Left colon (tissue), 2 donors: ENCODE results near the gene HEATR3. TPM values are rescaled to one million over a fixed set of nuclear protein-coding genes. Genes with fewer than 3 reads are reported as not detected.

Experiments used
- ATAC-seq: fragments of 200-7000 bp; cut with Tn5 transposase; one replicate; pipeline ENCODE4 v1.9.1; 2020; ENCODE audit warnings: mild to moderate bottlenecking, moderate library complexity
- DNase-seq, 2 donors: peaks; one replicate each; pipeline ENCODE4 v3.0.0-alpha.2; 2020
- intact Hi-C, 2 donors: fragments of 100-400 bp; cut with DNase I in 1 of 2; cut with micrococcal nuclease in 1 of 2; formaldehyde crosslinking; loops; one replicate each; pipeline versions ENCODE4 v1.11.2 to v1.14.0; 2022; cut with DNase I, micrococcal nuclease
- total RNA-seq, 2 donors: library from RNA; stranded (reverse); fragmentation: NEBNext Ultra II Directional; extraction: Animal tissue kit (Norgen Biotek cat#: 25700); gene quantifications; one replicate each; pipeline ENCODE4 v1.2.1, GENCODE V29; 2021
- donor health status: DM: no; HTN: no; CAD: no.
- donor health status: DM: yes; HTN: yes; CAD: no.

HEATR3 gene
- total RNA-seq, 2 donors from 2014 or later, result 17.4 to 22.5 TPM

DNA sequence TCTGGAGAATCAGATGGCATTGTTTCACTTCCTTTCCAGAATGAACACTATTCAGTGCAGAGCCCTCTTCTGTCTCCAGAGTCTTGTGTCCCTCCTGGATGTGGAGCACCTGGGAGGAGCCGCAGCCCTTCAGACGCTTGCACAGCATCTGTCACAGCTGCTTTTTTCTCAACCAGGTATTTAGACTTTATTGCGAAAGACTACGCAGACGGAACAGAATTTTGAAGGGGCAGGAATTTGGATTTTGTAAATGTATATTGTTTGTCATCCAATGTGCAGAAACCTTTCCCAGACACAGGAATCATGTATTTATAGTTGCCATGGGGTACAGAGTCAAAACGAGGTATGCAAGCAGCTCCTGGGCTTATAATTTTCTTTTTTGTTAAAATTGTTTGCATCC, 20.4 kb downstream of the HEATR3 start:
- no peak for ATAC-seq
- DNase-seq, result no peak
- intact Hi-C loops, result no loop called here

DNA sequence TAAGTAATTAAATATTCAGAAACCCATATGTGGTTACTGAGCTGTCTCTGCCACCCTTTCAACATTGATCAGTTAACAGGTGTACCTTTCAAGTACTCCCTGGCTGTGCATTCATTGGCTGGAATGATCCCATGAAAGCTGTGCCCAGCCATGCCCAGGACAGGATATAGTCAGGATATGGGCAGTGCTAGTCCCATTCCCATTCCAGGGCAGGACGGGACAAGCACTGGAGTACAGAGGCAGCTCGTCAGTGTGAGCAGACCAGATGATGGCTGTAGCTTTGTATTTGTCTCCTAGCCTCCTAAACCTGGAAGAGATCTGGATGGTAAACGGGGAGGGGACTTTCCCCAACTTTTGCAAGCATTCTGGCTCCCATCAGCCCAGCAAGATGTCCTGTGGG, 22.5 kb downstream of the HEATR3 start:
- no peak for DNase-seq
- ATAC-seq, result no peak
- intact Hi-C loops, result no loop called here

DNA sequence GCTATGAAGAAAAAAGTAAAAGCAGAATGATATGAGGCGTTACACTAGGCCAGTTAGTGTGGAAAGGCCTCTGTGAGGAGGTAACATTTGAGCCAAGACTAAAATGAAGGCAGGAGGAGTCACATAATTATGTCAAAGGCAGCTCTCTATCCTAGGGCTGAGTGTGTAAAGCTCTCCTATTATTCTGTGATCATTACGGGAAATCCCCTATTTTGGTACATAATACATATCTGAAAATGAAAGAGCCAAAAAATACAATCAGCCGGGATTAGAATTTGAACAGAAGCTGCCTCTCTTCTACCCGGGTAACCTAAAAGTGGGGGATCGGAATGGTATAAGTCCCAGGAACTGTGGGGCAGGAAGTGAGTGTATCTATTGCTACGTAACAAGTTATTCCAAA, 27.1 kb downstream of the HEATR3 start:
- intact Hi-C loops, result no loop called here
- DNase-seq (no peak), ATAC-seq (no peak)

DNA sequence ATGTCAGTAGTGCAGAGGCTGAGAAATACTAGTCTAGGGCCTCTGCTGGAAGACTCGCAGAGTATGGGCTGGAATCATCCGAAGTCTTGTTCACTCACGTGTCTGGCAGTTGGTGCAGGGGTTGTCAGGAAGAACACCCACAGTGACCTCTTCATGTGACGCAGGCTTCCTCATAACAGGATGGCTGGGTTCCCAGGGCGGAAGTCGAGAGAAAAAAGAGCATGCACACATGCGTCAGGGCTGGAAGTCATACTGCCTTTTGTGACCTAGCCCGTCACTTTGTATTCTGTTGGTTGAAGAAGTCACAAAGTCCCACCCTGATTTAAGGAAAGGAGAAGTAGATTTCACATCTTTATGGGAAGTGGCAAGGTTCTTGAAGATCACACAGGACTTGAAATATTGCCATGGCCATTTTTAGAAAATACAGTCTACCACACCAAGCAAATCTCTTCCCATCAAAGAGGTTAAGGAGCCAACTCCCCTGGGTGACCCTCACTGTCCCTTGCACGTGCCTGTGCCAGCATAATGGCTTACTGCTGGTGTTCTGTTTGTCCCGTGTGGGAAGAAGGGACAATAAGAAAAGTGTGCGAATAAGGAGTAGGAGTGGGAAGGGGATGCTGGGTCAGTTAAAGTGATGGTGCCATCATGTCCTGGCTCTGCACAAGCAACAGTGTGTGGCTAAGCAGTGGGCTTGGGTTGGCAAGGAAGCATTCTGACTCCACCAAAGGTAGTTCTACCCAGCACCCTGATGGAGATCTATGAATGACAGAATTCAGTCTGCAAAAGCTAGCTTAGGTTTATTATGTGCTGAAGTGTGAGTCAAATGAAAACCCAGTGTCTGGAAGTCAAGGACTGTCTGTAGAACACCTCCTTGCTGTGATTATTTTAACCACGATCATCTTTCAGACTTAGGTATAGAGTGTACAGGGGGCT, 28.1 kb downstream of the HEATR3 start:
- ATAC-seq (peak; percentile 22), DNase-seq (peak; percentile 29 to 58)
- intact Hi-C loops, result no loop called here

DNA sequence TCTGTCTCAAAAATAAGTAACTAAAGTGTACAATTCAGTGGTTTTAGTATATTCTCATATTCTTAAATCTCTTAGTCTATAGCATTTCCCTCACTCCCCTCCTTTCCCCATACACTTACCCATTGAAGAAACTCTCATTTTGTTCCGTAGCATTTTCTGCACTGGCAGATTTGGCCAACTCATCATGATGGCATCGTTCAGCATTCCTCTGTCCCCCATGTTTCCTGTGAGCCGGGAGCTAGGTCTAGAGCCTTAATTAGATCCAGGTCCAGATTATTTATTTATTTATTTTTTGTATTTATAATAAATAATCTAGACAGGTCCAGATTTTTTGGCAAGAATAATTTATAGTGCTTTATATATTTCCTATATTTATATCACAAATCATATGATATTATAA, 31.0 kb downstream of the HEATR3 start:
- intact Hi-C loops, result no loop called here
- DNase-seq, result no peak
- ATAC-seq, result no peak

DNA sequence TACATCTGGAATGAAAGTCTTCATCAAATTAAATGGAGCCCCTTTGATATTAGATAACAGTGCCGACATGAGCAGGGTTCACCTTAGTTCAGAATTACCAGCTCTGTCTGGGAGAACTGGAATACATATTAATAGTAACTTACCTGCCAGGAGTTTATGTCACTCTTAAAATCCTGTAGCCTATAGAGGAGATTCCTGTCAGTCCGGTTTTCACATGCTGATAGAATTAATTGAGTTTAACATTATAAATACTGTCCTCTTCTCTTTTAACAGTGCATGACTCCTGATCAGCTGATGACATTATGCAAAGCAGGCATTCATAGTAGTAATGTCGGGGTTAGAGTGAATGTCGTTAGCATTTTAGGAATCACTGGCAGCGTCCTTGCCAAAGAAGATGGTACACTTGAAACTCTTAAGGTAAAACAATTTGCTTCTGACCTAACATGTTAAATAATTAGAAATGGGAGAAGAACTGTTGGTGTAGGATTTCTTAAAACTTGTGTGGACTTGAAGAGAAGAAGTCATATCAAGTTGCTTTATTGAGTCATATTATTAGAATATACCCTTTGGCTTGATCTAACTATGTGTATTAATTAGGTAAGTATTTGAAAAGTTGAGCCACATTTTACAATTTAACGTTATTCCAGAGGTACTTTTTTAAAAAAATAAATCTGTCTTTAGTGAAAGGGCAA, 34.3 kb downstream of the HEATR3 start:
- DNase-seq (no peak), ATAC-seq (no peak)
- intact Hi-C loops, result no loop called here

DNA sequence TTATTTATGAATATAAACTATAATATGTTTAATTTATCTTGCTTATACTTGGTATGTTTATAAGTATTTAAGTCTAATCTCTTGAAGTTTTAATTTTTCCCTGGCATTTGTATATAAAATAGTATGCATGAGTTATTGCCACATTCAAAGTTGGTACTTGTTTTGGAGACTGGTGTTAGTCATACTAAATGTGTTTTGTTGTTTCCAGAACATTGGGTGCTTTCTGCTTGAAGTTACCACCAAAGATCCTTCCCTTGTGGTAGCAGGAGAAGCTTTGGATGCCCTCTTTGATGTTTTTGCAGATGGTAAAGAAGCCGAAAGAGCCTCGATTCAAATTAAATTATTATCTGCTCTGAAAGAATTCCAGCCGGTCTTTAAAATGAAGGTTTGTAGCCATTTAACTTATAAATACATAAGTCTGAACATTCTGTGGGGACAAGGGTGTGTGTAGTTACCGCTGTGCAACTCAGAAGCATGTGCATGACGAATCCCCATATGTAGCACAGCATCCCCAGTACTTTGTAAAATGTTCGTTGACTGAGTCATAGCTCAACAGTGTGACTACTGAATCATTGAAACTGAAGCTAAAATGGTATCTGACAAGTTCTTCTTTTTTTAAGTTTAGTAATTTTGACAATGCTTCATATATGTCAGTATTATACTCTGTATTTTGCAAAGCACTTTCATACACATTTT, 36.4 kb downstream of the HEATR3 start:
- no peak for DNase-seq
- intact Hi-C loops, result no loop called here

DNA sequence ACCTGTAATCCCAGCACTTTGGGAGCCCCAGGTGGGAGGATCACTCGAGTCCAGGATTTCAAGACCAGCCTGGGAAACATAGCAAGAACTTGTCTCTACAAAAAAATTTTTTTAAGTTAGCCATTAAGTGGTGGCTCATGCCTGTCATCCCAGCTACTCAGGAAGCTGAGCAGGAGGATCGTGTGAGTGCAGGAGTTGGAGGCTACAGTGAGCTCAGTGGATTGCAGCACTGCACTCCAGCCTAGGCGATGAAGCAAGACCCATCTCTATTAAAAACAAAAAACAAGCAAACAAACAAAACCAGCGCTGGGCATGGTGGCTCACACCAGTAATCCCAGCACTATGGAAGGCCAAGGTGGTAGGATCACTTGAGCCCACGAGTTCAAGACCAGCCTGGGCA, 38.0 kb downstream of the HEATR3 start:
- intact Hi-C loops, result no loop called here
- DNase-seq, result no peak
- no peak for ATAC-seq

More for the DNA sequence above, 36.4 kb downstream of the HEATR3 start:
- no peak for ATAC-seq

DNA sequence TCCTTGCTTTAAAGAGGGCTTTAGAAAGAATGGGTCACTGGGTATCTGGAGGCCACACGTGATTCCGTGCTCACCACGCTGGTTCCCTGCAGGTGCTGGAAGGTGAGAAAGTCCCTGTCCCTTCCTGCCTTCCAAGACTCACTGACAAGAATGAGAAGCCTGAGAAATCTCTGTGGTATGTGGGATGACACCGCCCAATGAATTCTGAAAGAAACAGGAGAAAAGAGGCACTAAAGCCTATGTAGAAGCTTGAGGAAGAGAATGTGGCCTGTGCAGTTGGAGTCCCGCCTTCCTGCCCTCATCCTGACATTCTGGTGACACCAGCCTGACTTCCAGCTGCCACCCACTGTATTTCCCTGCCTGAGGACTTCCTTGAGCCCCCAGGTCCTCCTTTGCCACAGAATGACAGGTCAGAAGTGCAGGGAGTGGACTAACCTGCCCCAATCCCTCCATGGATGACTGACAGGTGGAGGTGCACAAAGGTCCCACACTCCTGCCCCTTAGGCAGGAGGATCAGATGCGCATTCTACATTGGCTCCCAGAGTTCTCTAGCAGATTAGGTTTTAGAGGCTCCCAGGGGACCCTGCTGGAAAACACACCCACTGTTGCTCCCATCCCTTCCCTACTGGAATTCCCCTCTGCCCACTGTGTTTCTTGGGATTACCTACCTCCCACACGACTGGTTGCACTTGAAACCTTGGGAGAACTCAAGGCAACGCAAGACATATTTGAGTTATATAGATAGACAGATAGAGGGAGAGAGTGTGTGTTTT, 48.8 kb downstream of the HEATR3 start:
- intact Hi-C loops, result no loop called here
- ATAC-seq, result no peak
- no peak for DNase-seq

DNA sequence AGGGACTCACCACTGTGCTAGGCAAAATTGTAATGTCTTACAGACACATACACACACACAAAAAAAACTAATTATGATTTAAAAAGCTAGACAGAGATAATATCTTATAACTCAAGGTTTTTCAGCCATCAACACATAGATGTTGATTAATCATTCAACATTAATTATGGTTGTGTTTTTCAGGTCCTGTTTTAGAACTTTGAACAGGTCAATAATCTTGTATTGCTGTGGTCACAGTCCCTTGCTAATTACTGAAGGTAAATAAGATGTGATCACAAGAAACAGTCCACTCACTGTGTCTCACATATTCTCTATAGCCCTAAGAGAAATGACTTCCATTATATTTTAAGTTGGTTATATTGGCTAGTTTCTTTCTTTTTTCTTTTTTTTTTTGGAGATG, 54.9 kb downstream of the HEATR3 start:
- ATAC-seq (no peak), DNase-seq (no peak)
- intact Hi-C loops, result no loop called here

DNA sequence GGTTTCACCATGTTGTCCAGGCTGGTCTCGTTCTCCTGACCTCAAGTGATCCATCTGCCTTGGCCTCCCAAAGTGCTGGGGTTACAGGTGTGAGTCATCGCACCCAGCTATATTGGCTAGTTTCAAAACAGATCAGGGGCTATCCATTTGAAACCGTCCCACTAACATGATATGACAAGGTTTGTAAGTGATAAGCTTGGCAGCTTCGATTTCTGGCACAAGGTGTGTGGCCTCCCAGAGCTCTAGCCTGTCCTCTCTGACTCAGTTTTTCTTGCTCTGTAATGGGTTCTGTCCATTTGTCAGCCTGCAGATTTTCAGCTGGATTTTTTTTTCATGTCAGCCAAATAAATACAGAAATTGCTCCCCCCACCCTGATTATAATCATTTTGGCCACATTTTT, 55.5 kb downstream of the HEATR3 start:
- DNase-seq (no peak), ATAC-seq (no peak)
- intact Hi-C loops, result no loop called here

DNA sequence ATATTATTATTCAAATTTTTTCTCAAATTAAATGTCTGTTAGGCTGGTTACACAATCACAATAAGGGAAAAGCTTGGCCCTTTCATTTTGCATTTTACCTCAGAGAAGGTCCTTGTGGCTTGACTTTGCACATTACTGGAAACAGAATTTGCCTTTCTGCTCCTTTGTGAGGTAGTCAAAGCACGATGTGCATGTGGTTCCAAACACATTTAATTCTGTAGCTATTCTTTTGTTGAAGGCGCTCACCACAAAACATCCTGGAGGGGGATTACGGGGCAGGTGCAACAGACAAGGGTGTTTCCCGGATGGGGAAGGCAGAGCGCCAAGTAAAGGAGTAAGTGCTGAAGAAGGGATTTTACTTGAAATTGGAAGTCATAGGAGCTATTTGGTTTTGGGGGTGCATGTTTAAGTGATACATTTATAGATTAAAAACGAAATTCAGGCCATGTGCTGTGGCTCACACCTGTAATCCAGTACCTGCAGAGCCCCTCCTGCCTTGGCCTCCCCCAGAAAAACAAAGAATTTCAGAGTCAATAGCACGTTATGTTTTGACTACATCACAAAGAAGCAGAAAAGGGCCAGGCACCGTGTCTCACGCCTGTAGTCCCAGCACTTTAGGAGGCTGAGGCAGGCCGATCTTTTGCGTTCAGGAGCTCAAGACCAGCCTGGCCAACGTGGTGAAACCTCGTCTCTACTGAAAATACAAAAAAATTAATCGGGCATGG, 56.1 kb downstream of the HEATR3 start:
- ATAC-seq (no peak), DNase-seq (no peak)
- intact Hi-C loops, result no loop called here

DNA sequence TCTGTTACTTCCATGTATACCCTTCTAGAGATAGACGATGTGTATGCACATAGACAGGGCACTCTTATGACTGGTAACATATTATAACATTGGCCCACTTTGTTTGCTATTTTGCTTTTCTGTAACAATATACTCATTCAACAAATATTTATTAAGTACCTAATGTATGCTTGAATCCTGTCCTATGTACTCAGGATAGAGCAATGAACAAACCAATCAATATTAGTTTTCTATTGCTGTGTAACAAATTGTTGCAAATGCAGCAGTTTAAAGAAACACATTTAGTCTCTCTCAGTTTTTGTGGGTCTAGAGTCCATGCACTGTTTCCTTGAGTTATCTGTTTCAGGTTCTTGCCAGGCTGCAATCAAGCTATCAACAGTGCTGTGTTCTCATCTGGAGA, 57.6 kb downstream of the HEATR3 start:
- ATAC-seq, result no peak
- intact Hi-C loops, result no loop called here
- DNase-seq, result no peak

DNA sequence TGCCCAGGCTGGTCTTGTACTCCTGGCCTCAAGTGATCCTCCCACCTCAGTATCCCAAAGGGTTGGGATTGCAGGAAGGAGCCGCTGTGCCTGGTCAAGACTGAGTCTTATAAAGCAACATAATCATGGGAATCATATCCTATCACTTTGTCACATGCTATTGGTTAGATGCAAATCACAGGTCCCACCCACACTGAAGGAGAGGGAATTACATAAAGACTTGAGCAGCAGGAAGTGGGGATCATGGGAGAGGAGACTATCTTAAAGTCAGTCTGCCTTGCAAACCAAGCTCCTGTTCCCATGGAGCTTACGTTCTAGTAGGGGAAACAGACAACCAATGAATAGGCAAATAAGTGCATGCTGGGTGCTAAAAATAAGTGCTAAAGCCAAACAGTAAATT, 59.0 kb downstream of the HEATR3 start:
- intact Hi-C loops, result no loop called here
- DNase-seq (no peak), ATAC-seq (no peak)

DNA sequence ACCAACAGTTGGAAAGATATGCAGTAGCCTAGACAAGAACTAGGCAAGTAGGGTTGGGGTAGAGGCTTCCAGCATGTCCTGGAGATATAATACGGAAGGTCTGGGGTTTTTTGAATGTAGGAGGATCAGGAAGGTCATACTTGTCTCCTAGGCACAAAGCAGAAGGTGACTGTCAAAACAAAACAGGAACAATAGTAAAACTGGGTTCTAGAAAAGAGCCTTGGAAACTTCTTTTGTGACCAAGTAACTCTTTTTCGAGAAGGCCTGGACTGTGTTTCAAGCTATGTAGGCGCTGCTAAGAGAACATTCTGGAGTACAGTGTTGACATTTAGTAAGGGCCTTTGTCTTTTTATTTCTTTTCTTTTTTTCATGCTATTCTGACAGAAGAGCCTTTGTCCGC, 60.4 kb downstream of the HEATR3 start:
- no peak for ATAC-seq
- no peak for DNase-seq
- intact Hi-C loops, result no loop called here

DNA sequence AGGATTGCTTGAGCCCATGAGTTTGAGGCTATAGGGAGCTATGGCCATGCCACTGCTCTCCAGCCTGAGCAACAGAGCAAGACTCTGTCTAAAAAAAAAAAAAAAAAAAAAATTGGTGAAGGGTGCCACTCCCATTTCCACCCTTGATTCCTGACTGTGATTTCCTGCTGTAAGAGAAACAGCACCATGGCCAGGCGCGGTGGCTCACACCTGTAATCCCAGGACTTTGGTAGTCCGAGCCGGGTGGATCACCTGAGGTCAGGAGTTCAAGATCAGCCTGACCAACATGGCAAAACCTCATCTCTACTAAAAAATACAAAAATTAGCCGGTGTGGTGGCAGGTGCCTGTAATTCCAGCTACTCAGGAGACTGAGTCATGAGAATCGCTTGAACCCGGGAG, 66.8 kb downstream of the HEATR3 start:
- intact Hi-C loops, result loop anchor here in 1 of 2 donors (10.0 kb wide), 1 partner anchor 58 kb away; no protein-coding TSS in a partner anchor
- peak; percentile 72 for ATAC-seq
- DNase-seq, result peak in 1 of 2 donors; percentile 22

DNA sequence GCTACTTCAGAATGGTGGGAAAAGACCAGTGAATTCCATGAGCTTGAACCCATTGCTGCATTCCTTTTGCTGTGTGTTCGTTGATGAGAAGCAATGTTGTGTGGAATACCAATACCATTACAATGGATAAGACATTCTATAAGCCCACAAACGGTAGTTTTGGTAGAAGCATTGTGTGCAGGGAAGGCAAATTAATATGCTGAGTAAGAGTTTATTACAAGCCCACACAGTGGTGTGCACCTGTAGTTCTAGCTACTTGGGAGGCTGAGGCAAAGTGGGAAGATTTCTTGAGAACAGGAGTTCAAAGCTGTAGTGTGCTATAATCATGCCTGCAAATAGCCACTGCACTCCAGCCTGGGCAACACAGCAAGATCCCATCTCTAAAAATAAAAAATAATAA, 67.4 kb downstream of the HEATR3 start:
- no peak for ATAC-seq
- intact Hi-C loops, result loop anchor here in 1 of 2 donors (10.0 kb wide), 1 partner anchor 58 kb away; no protein-coding TSS in a partner anchor
- DNase-seq, result no peak

DNA sequence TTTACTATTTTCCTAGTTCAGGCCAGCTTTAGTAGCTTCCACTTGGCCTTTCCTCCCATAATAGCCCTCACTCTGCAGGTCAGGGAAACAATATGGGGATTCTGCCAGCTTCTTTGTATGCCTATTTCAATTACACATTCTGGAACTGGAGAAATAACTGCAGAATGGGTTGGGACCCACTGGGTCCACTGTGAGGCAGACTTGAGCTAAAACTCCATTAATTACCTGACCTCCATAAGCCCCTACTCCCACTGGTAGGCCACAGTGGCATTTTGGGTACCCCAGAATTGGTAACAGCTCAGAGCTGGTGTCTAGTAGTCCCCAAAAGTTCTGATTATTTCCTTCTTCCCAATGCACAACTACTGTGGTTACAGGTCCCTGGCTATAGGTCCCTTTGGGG, 70.6 kb downstream of the HEATR3 start:
- DNase-seq (no peak), ATAC-seq (no peak)
- intact Hi-C loops, result loop anchor here in 1 of 2 donors (10.0 kb wide), 1 partner anchor 62 kb away; no protein-coding TSS in a partner anchor
